Brain microvascular endothelial cell (primary cell): ENCODE data around the gene ST3GAL2.

Source experiments
- DNase-seq: peaks from one replicate; pipeline ENCODE4 v3.0.0-alpha.2; 2020
- H3K27ac ChIP-seq: fragments of 250-450 bp; sonication (Bioruptor Pico); 2 replicates; pipeline ENCODE4 v1.5.1; 2020; ENCODE audit warnings: mild to moderate bottlenecking, moderate library complexity
- H3K27me3 ChIP-seq: fragments of 250-450 bp; sonication (Bioruptor Pico); replicated peaks from 2 replicates; pipeline ENCODE4 v1.5.1; 2020; ENCODE audit warnings: mild to moderate bottlenecking
- H3K36me3 ChIP-seq: fragments of 250-450 bp; sonication (Bioruptor Pico); replicated peaks from 2 replicates; pipeline ENCODE4 v1.5.1; 2020; ENCODE audit warnings: mild to moderate bottlenecking
- H3K4me3 ChIP-seq: 2 replicates; pipeline ENCODE4 v1.5.1; 2011; ENCODE audit warnings: low read depth, mild to moderate bottlenecking, control low read depth, low read length, moderate library complexity
- CTCF ChIP-seq: IDR thresholded peaks from 2 replicates; pipeline ENCODE4 v1.5.1; 2011; ENCODE audit warnings: low read depth, mild to moderate bottlenecking, moderate library complexity, low read length, control low read depth, inconsistent platforms; ENCODE audit errors: missing control alignments
- in situ Hi-C: cut with HindIII; loops from 2 replicates; pipeline ENCODE4 v1.10.0; 2017; ENCODE audit warnings: low sequenced_read_pairs, low pct_ligation_motif_present

The ST3GAL2 gene

GRCh38 chr16:70395345-70395901, 43.5 kb downstream of the ST3GAL2 start:
- Histone ChIP-seq H3K27me3 (no peaks in the 10 kb centered on the region), H3K4me3 (no peak overlapping the region), H3K27ac (no peak overlapping the region), H3K36me3 (peaks cover 59% of the 10 kb centered on the region)
- in situ Hi-C loops = no loop called here
- peak; percentile 85 for TF ChIP-seq CTCF
- peak; percentile 15 for DNase-seq

GRCh38 chr16:70394853-70395252, 44.0 kb downstream of the ST3GAL2 start:
- no peak overlapping the region for H3K4me3 ChIP-seq
- H3K36me3 ChIP-seq = peaks cover 62% of the 10 kb centered on the region
- DNase-seq = no peak
- H3K27me3 ChIP-seq = no peaks in the 10 kb centered on the region
- no peak for TF ChIP-seq CTCF
- H3K27ac ChIP-seq = no peak overlapping the region
- in situ Hi-C loops = no loop called here

- TF ChIP-seq CTCF = no peak
- H3K27me3 ChIP-seq = no peaks in the 10 kb centered on the region
- H3K36me3 ChIP-seq = peaks cover 58% of the 10 kb centered on the region
- no peak overlapping the region for H3K4me3 ChIP-seq
- in situ Hi-C loops = no loop called here
- no peak for DNase-seq
- H3K27ac ChIP-seq = no peak overlapping the region
Observed at GRCh38 chr16:70393662-70394061, 45.2 kb downstream of the ST3GAL2 start.

GRCh38 chr16:70392606-70393005, 46.3 kb downstream of the ST3GAL2 start:
- no peaks in the 10 kb centered on the region for H3K27me3 ChIP-seq
- H3K27ac ChIP-seq = no peak overlapping the region
- DNase-seq = no peak
- TF ChIP-seq CTCF = no peak
- H3K4me3 ChIP-seq = no peak overlapping the region
- in situ Hi-C loops = no loop called here
- peaks cover 58% of the 10 kb centered on the region for H3K36me3 ChIP-seq

- no peak overlapping the region for H3K4me3 ChIP-seq
- no peak for TF ChIP-seq CTCF
- H3K27ac ChIP-seq = no peak overlapping the region
- no peaks in the 10 kb centered on the region for H3K27me3 ChIP-seq
- in situ Hi-C loops = no loop called here
- peaks cover 62% of the 10 kb centered on the region for H3K36me3 ChIP-seq
- peak; percentile 57 for DNase-seq
Observed at GRCh38 chr16:70391881-70392481, 46.9 kb downstream of the ST3GAL2 start.

GRCh38 chr16:70391446-70391845, 47.5 kb downstream of the ST3GAL2 start:
- in situ Hi-C loops = no loop called here
- no peak for DNase-seq
- no peak overlapping the region for H3K27ac ChIP-seq
- H3K4me3 ChIP-seq = no peak overlapping the region
- H3K36me3 ChIP-seq = peaks cover 67% of the 10 kb centered on the region
- H3K27me3 ChIP-seq = no peaks in the 10 kb centered on the region
- TF ChIP-seq CTCF = no peak
